Skeletal muscle cell (primary cell): ENCODE data around the gene BRWD1.

Source experiments
- DNase-seq: peaks from one replicate; pipeline ENCODE4 v3.0.0-alpha.2; 2010; ENCODE audit warnings: low read depth
- H3K4me3 ChIP-seq: 2 replicates; pipeline ENCODE4 v1.5.1; 2011; ENCODE audit warnings: low read depth, mild to moderate bottlenecking, control low read depth, low read length, moderate library complexity

BRWD1 gene

DNA sequence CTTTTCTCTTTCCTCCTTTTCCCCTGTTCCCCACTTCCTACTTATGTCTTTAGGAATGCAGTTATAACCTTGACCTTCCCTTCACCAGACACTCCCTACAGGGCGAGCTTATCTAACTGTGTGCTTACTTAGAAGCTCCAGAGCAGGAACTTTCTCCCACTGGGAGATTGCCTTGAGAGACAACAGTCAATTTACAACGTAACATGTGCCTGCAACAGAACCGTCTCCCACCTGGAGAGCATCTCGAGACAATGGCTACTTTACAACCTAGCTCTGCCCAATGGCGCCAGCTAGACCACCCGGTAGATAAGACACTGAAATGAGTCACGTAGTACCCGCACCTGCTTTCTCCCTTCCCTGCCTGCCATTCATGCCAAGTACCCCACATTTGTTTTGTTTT lies 18.7 kb upstream of the BRWD1 start:
- no peak for DNase-seq
- H3K4me3 ChIP-seq, result no peak overlapping the region

DNA sequence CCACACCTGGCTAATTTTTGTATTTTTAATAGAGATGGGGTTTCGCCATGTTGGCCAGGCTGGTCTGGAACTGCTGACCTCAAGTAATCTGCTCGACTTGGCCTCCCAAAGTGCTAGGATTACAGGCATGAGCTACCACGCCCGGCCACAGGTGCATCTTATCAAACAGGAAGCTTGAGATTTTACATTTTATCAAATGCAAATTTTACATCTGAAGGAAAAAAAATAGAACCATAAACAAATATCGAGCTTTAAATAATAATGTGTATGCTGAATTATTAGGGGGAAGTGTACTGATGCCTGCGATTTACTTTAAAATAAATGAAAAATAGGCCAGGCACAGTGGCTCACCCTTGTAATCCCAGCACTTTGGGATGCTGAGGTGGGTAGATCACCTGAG lies 16.6 kb upstream of the BRWD1 start:
- no peak for DNase-seq
- no peak overlapping the region for H3K4me3 ChIP-seq

DNA sequence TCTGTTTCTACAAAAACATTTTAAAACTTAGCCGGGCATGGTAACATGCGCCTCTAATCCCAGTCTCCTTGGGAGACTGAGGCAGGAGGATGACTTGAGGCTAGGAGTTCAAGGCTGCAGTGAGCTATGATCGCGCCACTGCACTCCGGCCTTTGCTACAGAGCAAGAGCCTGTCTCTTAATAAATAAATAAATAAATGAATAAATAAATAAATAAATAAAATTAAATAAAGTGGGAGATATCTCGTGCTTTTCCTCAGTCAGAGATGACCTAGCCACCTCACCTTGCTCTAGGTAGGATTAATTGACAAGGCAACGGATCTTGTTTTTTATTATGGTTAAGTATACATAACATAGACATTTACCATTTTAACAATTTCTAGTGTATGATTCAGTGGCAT lies 14.3 kb upstream of the BRWD1 start:
- H3K4me3 ChIP-seq, result no peak overlapping the region
- DNase-seq, result no peak

DNA sequence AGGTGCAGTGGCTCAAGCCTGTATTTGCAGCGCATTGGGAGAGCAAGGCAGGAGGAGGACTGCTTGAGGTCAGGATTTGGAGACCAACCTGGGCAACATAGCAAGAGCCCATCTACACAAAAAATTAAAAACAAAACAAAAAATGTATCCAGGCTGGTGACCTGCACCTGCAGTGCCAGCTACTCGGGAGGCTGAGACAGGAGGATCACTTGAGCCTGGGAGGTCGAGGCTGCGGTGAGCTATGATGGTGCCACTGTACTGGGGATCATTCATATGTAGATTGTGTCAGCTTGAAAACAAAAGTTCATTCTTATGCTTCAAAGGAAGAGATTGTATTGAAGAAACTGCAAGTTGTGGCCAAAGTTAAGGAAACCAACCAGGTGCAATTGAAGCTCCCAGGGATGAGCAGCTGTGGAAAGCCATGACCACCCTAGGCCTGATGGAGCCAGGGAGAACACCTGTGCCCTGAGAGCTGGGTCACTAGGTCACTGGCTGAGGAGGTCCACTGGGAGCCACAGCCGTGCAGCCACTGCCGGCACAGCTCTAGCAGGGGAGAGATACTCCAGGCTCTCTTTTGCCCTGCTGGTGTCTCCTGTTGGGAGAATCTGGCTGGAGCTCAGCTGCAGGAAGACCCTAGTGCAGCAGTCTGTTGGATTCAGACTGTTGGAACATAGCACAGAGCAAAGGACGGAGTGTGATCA lies 13.3 kb upstream of the BRWD1 start:
- H3K4me3 ChIP-seq, result no peak overlapping the region
- no peak for DNase-seq

DNA sequence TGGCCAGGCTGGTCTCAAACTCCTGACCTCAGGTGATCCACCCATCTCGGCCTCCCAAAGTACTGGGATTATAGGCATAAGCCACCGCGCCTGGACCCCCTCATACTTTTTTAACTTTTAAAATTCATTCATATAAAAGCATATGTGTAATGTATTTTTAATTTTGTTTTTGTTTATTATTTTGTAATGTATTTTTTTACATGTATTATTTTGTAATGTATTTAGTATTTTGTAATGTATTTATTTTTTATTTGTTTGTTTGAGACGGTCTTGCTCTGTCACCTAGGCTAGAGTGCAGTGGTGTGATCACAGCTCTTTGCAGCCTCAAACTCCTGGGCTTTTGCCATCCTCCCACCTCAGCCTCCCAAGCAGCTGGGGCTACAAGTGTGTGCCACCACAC lies 12.0 kb upstream of the BRWD1 start:
- no peak for DNase-seq

DNA sequence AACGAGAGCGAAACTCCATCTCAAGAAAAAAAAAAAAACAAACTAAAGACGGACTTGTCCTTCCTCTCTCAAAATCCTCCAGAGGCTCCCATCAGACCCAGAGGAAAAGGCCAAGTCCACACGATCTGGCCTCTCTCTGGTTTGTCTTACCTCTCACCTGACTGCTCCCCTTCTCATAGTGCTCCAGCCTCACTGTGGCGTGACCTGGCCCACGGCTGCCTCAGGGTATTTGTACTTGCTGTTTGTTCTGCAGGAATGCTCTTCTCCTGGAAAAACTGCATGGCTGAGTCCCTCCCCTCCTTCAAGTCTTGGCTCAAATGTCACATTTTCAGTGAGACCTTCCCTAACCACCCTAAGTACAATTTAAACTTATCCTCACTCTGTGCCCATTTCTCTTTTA lies 8.0 kb upstream of the BRWD1 start:
- no peak overlapping the region for H3K4me3 ChIP-seq
- DNase-seq, result no peak

More for the DNA sequence above, 12.0 kb upstream of the BRWD1 start:
- H3K4me3 ChIP-seq, result no peak overlapping the region

DNA sequence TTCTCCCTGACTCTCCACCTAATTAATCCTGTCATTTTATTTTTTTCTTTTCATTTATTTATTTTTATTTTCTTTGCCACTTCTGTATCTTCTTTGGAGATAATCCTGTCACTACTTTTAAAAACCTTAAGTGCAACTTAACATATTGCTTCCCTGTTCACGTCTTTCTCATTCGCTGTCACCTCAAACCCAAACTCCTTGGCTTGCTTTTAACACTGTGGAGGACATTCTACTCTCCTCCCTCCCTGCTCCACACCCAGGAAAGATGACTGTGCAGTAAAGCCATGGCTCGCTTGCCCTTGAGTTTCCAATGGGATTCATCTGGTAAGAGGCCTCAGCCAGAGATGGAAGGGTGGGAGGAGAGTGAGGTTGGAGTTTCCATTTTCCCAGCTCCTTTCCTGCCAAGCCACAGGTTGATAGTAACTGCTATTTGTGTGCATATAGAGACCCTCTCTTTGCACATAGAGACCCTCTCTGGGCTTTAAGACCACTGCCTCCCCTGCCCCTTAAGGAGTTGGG lies 6.4 kb upstream of the BRWD1 start:
- DNase-seq, result no peak
- no peak overlapping the region for H3K4me3 ChIP-seq

DNA sequence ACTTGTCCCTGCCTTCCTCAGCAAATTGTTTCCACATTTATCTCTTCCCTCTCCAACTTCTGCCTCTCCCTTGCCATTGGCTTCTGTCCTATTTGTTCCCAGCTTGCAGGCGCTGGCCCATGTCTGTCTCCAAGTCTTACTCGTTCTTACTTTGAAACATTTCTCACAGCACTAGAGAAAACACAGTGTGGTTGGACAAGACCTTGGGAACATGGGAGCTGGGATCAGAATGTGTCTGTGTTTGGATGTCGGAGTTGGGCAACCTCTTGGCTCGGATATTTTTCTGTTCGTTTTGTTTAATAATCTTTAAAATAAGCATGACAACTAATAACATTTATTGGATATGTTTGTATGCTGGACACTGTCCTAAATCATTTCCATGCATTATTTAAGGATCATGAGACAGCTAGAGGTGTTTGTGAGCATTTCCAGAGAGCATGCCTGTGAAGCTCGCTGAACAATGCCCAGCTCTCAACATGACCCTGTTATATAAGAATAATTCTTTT lies 5.9 kb upstream of the BRWD1 start:
- H3K4me3 ChIP-seq, result no peak overlapping the region
- DNase-seq, result no peak

DNA sequence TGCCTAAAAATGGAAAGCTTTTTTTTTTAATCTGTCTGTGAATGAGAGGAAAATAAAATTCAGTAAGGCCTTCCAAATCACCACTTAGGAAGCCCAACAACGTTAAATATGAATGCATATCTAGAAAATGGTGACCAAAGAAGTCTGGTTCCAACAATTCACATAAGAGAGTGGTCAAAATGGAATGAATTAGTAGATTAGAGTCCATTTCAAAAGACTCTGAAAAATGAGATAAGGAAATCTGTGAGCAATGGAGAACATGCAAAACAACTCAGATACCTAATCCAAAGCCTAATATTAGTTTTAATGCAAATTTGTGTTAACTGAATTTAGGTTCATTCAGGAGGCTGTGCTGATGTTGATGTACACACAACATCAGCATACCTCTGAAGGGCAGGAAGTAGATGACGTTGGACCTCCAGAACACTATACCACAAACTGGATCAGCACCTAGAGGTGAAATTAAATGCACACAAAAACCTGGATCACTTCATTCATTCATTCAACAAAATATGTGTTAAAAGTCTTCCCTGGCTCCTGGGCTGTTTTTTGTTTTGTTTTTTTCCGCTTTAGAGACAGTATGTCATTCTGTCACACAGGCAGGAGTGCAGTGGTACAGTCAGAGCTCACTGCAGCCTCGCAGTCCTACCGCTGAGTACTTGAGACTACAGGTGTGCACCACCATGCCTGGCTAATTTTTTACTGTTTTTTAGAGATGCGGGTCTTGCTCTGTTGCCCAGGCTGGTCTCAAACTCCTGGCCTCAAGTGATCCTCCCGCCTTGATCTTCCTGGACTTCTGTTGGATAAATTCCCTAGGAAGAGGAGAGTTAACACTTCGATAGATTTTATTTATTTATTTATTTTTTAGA lies 4.9 kb upstream of the BRWD1 start:
- no peak for DNase-seq
- no peak overlapping the region for H3K4me3 ChIP-seq

DNA sequence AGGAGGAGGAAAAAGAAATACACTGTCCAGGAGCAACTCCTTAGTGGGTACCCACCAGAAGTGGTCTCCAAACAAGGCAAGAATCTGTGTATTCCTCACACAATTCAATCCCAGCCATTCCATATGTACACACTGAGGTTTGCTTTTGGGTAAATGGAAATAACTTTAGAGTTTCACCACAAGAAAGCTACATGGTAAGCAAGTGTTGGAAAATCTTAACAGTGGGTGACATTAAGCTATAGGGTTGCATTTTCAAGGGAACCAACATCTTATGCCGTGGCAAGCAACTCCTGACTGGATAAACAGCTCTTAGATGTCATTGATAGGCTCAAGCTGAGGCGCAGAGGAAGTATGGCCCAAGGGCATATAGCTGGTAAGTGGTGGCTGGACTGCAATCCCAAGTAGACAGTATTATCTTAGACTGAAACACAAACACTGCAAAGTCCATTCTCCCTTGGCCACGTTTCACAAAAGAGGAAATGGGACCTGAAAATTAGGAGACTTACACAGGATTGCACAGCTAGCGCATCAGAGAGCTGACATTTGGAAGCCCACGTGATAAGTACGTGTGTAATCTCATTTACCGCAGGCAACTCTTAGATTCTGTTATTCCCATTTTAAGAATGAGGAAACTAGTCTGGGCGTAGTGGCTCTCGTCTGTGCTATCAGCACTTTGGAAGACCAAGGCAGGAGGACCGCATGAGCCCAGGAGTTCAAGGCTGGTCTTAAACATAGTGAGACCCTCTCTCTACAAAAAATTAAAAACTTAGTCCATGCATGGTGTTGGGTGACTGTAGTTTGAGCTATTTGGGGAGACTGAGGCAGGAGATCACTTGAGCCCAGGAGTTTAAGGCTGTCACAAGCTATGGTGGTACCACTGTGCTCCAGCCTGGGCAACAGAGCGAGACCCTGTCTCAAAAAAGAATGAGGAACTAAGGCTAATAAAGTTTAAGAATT lies 4.0 kb upstream of the BRWD1 start:
- DNase-seq, result no peak
- no peak overlapping the region for H3K4me3 ChIP-seq

DNA sequence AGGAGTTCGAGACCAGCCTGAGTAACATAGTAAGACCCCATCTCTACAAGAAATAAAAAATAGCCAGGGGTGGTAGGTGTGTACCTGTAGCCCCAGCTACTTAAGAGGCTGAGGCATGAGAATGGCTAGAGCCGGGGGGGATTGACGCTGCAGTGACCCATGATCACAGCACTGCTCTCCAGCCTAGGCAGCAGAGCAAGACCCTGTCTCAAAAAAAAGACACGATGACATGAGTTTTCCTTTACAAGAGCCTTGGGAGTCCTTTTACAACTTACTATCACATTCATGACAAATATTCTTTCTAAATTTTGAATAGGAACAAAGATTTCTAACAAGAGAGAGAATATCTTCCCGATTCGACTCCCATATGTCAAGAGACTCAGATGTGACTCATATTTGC lies 3.3 kb upstream of the BRWD1 start:
- no peak for DNase-seq
- H3K4me3 ChIP-seq, result no peak overlapping the region

DNA sequence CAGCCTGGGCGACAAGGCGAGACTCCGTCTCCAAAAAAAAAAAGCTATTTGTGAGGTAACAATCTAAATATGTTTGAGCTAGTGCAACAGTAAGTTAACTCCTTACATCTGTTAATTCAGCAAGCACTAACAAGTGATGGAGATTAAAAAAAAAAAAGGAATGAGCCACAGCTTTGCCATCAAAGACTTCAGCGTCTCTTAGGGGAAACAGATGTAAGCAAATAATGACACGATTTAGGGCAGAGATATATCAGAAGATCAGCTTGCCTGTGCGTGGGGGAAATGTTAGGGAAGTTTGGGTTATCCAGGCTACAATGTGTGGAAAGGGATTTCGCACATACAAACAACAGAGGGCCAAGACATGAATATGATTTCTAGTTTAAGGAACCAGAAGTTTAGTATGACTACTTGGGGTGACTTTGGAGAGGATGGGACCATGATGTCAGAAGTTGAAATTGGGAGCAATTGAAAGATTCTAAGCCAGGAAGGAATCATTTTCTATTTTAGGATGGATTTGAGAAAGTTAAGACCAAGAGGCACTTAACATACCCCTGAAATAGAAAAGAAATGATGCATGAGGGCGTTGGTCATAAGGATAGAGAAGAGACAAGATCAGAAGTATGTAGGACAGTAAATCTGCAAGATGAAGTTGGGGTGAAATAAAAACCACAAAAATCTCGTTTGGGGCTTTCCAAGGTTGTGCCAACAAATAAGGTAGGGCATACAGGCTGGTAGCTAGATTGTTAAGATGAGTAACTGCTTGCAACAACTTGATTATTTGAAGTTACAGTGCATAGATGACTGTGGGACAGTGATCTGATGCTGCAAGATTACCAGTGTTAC lies 2.4 kb upstream of the BRWD1 start:
- DNase-seq, result no peak
- H3K4me3 ChIP-seq, result no peak overlapping the region

DNA sequence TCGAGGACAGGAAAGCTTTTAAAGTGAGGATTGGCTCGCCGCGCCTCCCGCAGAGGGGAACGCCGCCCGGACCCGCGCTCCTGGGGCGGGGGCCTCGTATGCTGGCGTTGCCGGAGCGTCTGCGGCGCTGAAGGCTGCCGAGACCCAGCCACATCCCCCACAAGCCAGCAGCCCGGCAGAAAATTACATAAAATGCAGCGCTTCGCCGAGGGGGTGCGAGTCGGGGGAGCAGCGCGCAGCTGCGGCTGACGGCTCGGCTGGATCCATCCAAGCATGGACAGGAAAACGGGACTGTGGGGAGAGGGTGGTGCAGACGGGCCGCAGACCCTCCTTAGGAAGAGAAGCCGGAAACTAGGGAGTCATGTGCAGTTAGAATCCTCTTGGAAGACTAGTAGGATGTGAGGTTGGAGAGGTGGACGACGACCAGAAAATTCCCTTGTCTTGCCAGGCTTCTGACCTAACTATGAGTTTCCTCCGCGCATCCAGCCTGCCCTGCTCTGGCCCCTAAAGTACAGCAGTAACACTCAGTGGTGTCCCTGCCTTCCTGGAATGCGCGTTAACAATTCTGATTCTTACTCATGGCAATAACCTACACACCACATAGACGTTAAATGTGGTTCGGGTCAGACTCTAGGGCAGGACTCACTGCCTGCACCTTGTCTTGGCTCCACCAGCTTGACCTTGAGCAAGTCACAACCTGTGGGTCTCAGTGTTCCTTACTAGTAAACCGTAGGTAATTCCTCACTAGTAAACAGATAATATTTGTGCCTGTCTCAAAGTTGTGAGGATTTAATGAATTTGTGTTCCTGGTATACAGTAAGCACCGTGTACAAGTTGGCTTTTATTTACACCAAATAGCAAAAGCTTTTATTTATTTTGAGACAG lies 953 bp upstream of the BRWD1 start:
- H3K4me3 ChIP-seq, result peak overlapping the region; percentile 72
- peak; percentile 45 for DNase-seq

DNA sequence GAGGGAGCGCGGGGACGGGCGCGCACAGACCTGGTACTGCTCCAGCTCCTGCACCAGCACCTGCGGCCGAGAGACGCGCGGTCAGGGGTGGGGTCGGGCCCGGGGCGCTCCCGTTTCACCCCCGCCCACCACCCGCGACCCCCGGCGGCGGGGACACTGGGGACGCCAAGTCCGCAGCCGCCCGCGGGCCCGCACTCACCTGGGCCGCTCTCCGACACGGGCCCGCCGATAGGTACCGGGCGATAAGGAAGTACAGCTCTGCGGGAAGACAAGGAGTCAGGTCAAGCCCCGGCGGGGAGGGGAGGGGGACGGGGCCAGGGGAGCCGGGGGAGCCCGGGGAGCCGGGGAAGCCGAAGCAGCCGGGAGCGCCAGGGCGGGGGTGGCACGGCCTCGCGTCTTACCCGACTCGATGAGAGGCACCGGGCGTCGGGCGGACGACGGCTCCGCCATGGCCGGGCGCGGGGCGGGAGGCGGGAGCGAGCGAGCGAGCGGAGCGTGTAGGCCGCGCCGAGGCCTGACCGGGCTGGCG lies 326 bp downstream of the BRWD1 start:
- DNase-seq, result no peak

DNA sequence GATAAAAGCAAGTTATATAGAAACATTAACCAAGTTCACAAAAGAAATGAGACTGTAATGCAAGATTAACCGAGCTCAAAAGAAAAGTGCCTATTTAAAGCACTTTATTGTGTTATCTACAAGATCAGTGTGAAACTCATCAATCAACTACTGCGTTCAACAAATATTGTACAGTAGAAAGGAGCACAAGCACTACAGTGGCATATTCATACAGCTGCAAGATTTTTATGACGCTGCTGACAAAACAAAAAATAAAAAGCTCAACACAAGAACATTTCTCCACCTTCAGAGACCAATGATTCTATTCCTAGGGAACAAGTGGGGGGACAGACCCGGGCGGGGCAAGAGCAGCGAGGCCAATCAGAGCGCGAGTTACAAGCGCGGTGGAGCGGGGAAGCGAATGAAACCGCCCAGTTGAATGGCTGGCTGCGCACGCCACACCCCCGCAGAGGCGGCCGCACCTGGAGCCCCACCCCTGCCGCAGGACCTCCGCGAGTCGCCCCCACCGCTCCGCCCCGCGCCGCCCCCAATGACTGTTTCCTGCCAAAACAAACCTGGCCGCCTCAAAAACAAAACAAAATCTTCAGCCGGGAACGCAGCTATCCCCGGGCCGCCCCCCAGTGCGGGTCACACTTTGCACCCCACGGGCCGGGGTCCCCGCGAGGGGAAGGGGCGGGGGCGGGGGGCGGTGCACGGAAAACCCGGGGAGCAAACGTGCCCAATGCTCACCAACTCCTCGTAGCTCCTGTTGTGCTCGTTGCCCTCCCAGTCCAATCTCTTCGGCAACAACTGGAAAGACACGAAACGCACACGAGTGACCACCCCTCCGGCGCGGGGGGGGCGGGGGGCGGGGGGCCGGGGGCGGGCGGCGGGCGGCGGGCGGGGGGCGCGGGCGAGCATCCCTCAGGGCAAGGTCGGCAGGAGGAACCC lies 1.1 kb downstream of the BRWD1 start:
- peak overlapping the region; percentile 72 for H3K4me3 ChIP-seq
- peak; percentile 63 for DNase-seq

More for the DNA sequence above, 326 bp downstream of the BRWD1 start:
- H3K4me3 ChIP-seq, result peak overlapping the region; percentile 72

DNA sequence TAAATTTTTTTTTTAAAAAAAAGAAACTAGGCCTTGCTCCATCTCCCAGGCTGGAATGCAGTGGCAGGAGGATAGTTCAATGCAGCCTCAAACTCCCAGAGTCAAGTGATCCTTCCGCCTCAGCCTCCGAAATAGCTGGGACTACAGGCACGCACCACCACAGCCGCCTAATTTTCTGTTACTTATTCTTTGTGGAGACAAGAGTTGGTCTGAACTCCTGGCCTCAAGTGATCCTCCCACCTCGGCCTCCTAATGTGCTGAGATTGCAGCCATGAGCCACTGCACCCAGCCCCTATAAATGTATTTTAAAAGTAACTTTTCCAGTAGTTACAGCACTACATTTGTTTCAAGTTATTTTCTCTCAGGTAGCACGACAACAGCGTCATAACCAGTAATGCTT lies 2.3 kb downstream of the BRWD1 start:
- DNase-seq, result no peak
- no peak overlapping the region for H3K4me3 ChIP-seq
